ENCODE data around the gene KLHDC10. TPM values are rescaled to one million over a fixed set of nuclear protein-coding genes. Genes with fewer than 3 reads are reported as not detected.

KLHDC10 gene
- total RNA-seq = 10 to 100 TPM; 17.8 to 26.9 (median 22.3) TPM

GRCh38 chr7:130069978-130070860 lies at the start of gene KLHDC10:
Gene KLHDC10 (plus strand): TSS chr7:130070534. CDS start chr7:130070644, 110 bp downstream.
- no peaks in the 10 kb centered on the region for H3K36me3 ChIP-seq
- TF ChIP-seq EP300 (IDR thresholded peaks at IDR 0.05) (no peak), CTCF (IDR thresholded peaks at IDR 0.05) (no peak), POLR2AphosphoS5 (IDR thresholded peaks at IDR 0.05) (peak in 2 of 3 donors; percentile 45 to 70), POLR2A (IDR thresholded peaks at IDR 0.05) (no peak)
- peak within 1 kb of the TSS; percentile 89 for H3K4me3 ChIP-seq
- DNase-seq (ENCODE audit: low spot score in 2 of 2) = peak; percentile 98
- under 1% methylated on average over 26 of the region's 57 CpGs for WGBS
- peaks cover 39% of the 10 kb centered on the region for H3K4me1 ChIP-seq
- H3K9me3 ChIP-seq = no peaks in the 10 kb centered on the region
- H3K27ac ChIP-seq = peak within 1 kb of the TSS; percentile 90
- H3K27me3 ChIP-seq = no peaks in the 10 kb centered on the region

GRCh38 chr7:130021105-130021834 lies 49.1 kb upstream of the KLHDC10 start:
- TF ChIP-seq POLR2A (IDR thresholded peaks at IDR 0.05) (no peak), CTCF (IDR thresholded peaks at IDR 0.05) (no peak), EP300 (IDR thresholded peaks at IDR 0.05) (no peak), POLR2AphosphoS5 (IDR thresholded peaks at IDR 0.05) (no peak)
- no peak for DNase-seq (ENCODE audit: low spot score in 2 of 2)
- H3K4me1 ChIP-seq = peaks cover 5% of the 10 kb centered on the region
- H3K27ac ChIP-seq = no peak overlapping the region
- peaks cover 84% of the 10 kb centered on the region for H3K36me3 ChIP-seq
- H3K27me3 ChIP-seq = no peaks in the 10 kb centered on the region
- H3K9me3 ChIP-seq = no peaks in the 10 kb centered on the region
- H3K4me3 ChIP-seq = no peak overlapping the region
- whole genome bisulfite sequencing = 96% methylated on average over 10 of the region's 10 CpGs

- no peak overlapping the region for H3K27ac ChIP-seq
- peaks cover 7% of the 10 kb centered on the region for H3K4me1 ChIP-seq
- no peak overlapping the region for H3K4me3 ChIP-seq
- no peak for DNase-seq (ENCODE audit: low spot score in 2 of 2)
- H3K9me3 ChIP-seq = no peaks in the 10 kb centered on the region
- WGBS = 85% methylated on average over 9 of the region's 9 CpGs
- H3K36me3 ChIP-seq = peaks cover 89% of the 10 kb centered on the region
- H3K27me3 ChIP-seq = no peaks in the 10 kb centered on the region
- TF ChIP-seq EP300 (IDR thresholded peaks at IDR 0.05) (no peak), POLR2AphosphoS5 (IDR thresholded peaks at IDR 0.05) (no peak), POLR2A (IDR thresholded peaks at IDR 0.05) (no peak), CTCF (IDR thresholded peaks at IDR 0.05) (no peak)
Measured at GRCh38 chr7:130022115-130022514, 48.2 kb upstream of the KLHDC10 start.

DNA sequence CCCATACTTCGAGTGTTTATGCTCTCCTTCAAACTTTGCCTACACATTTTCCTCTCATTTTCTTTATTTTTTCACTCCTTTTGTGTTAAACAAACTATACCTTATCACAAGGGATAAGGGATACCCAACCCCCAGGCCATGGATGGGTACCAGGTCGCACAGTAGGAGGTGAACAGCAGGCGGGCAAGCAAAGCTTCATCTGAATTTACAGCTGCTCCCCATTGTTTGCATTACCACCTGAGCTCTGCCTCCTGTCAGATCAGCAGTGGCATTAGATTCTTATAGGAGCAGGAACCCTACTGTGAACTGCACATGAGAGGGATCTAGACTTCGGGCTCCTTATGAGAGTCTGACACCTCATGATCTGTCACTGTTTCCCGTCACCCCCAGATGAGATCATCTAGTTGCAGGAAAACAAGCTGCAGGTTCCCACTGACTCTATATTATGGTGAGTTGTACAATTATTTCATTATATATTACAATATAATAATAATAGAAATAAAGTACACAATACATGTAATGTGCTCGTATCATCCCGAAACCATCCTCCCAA lies 47.6 kb upstream of the KLHDC10 start:
- Histone ChIP-seq H3K4me3 (no peak overlapping the region), H3K27me3 (no peaks in the 10 kb centered on the region), H3K4me1 (peaks cover 7% of the 10 kb centered on the region), H3K36me3 (peaks cover 89% of the 10 kb centered on the region), H3K27ac (no peak overlapping the region), H3K9me3 (no peaks in the 10 kb centered on the region)
- no peak for DNase-seq (ENCODE audit: low spot score in 2 of 2)
- TF ChIP-seq EP300 (IDR thresholded peaks at IDR 0.05) (no peak), POLR2A (IDR thresholded peaks at IDR 0.05) (no peak), CTCF (IDR thresholded peaks at IDR 0.05) (no peak), POLR2AphosphoS5 (IDR thresholded peaks at IDR 0.05) (no peak)
- WGBS = 95% methylated on average over 7 of the region's 7 CpGs

- Histone ChIP-seq H3K4me1 (peaks cover 7% of the 10 kb centered on the region), H3K9me3 (no peaks in the 10 kb centered on the region), H3K27ac (no peak overlapping the region), H3K36me3 (peaks cover 92% of the 10 kb centered on the region), H3K27me3 (no peaks in the 10 kb centered on the region), H3K4me3 (no peak overlapping the region)
- WGBS = 98% methylated on average over 5 of the region's 5 CpGs
- no peak for DNase-seq (ENCODE audit: low spot score in 2 of 2)
- TF ChIP-seq EP300 (IDR thresholded peaks at IDR 0.05) (no peak), POLR2AphosphoS5 (IDR thresholded peaks at IDR 0.05) (no peak), POLR2A (IDR thresholded peaks at IDR 0.05) (no peak), CTCF (IDR thresholded peaks at IDR 0.05) (no peak)
Measured at GRCh38 chr7:130024390-130024789, 45.9 kb upstream of the KLHDC10 start.
